Upper lobe of left lung (tissue), 6 donors: ENCODE results near the gene MAST4. TPM values are rescaled to one million over a fixed set of nuclear protein-coding genes. Genes with fewer than 3 reads are reported as not detected.

Source experiments
- ATAC-seq, 2 donors: fragments of 200-7000 bp; cut with Tn5 transposase; one replicate each; pipeline ENCODE4 v1.9.1; 2022; ENCODE audit warnings: mild to moderate bottlenecking in 2 of 2, moderate library complexity in 2 of 2; ENCODE audit not compliant: low FRiP score in 2 of 2
- DNase-seq, 2 donors: peaks; one replicate each; pipeline ENCODE4 v3.0.0-alpha.2; 2019 to 2020
- H3K27ac ChIP-seq, 4 donors: fragments of 200-600 bp; sonication (generic); one replicate each; pipeline ENCODE4 v1.5.1; 2016 to 2019
- H3K27me3 ChIP-seq, 4 donors: fragments of 200-600 bp; sonication (generic); one replicate each; pipeline ENCODE4 v1.5.1; 2017 to 2019
- H3K36me3 ChIP-seq, 4 donors: fragments of 200-600 bp; sonication (generic); one replicate each; pipeline ENCODE4 v1.5.1; 2016 to 2019
- H3K4me1 ChIP-seq, 4 donors: fragments of 200-600 bp; sonication (generic); one replicate each; pipeline ENCODE4 v1.5.1; 2018 to 2019
- H3K4me3 ChIP-seq, 4 donors: fragments of 200-600 bp; sonication (generic); one replicate each; pipeline ENCODE4 v1.5.1; 2017 to 2019; ENCODE audit warnings: mild to moderate bottlenecking in 2 of 4, moderate library complexity in 1 of 4
- H3K9me3 ChIP-seq, 4 donors: fragments of 200-600 bp; sonication (generic); one replicate each; pipeline ENCODE4 v1.5.1; 2018 to 2019
- EP300 ChIP-seq, 4 donors: sonication (generic); formaldehyde crosslinking; IDR thresholded peaks; one replicate each; pipeline ENCODE4 v1.5.1; 2017; ENCODE audit warnings: antibody characterized with exemption in 4 of 4, control low read depth in 2 of 4
- POLR2A ChIP-seq, 4 donors: fragments of 450-650 bp; IDR thresholded peaks; one replicate each; pipeline ENCODE4 v1.5.1; 2016 to 2017; ENCODE audit warnings: antibody characterized with exemption in 4 of 4, mild to moderate bottlenecking in 2 of 4
- POLR2AphosphoS5 ChIP-seq, 2 donors: sonication (generic); formaldehyde crosslinking; IDR thresholded peaks; one replicate each; pipeline ENCODE4 v1.5.1; 2017; ENCODE audit warnings: antibody characterized with exemption in 2 of 2
- WGBS, 2 donors: methylation state at CpG; one replicate each; pipeline ENCODE4 v1.1.5; 2017 to 2018; 5-methylcytosine and 5-hydroxymethylcytosine counted together
- total RNA-seq, 6 donors: library from RNA; depleted of rRNA in 4 of 6; stranded (reverse); fragments of >200 nt in 4 of 6; gene quantifications; one replicate each; pipeline versions ENCODE4 v1.1.0 to v1.2.1, GENCODE V29; 2016 to 2021
- TF ChIP-seq, protein P1 (sequence below), 6 experiments: fragments of 450-650 bp in 4 of 6; fragments of 200-600 bp in 2 of 6; sonication (generic) in 2 of 6; IDR thresholded peaks; one replicate each; pipeline ENCODE4 v1.5.1; 2016 to 2019; ENCODE audit warnings: antibody characterized with exemption in 6 of 6
- donor health status: DM: no; HTN: no; CAD: no; lungs with moderate emphysema.
- donor health status: DM: no; HTN: yes; CAD: no; lungs with severe emphysema.

The MAST4 gene
- total RNA-seq, 6 donors from 2014 or later = 44.8 to 229 (median 66.4) TPM

DNA sequence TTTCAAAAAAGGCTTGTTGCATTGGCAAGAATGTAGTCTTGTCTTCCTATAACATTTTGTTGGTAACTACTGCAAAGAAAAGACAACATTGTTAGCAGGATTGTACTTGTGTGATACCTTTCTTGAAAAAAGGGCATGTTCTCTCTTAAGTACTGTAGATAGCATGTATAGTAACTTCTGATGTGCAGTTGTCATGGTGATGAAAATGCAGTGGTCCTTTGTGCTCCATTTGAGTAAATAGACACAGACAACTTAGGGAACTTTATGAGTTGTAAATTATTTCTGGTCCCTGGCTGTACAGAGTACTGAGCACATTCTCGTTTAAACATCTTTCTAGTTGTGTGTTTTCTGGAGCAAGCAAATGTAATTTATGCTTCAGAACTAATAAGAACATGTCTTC lies 497.1 kb downstream of the MAST4 start:
- H3K4me1 ChIP-seq = peaks cover 25 to 45% (median 33%) of the 10 kb centered on the region in 4 donors
- TF ChIP-seq POLR2A (IDR thresholded peaks at IDR 0.05) = no peak
- no peak for TF ChIP-seq EP300 (IDR thresholded peaks at IDR 0.05)
- TF ChIP-seq POLR2AphosphoS5 (IDR thresholded peaks at IDR 0.05) = no peak
- H3K27ac ChIP-seq = peak overlapping the region in 1 of 4 donors; percentile 57
- ATAC-seq (no peak), DNase-seq (no peak)
- WGBS, 2 donors = 88 to 89% methylated on average over 1 of the region's 1 CpG
- no peaks in the 10 kb centered on the region for H3K27me3 ChIP-seq
- H3K36me3 ChIP-seq = peaks cover 0 to 11% (median 0%) of the 10 kb centered on the region in 4 donors
- no peak overlapping the region for H3K4me3 ChIP-seq
- no peaks in the 10 kb centered on the region for H3K9me3 ChIP-seq

DNA sequence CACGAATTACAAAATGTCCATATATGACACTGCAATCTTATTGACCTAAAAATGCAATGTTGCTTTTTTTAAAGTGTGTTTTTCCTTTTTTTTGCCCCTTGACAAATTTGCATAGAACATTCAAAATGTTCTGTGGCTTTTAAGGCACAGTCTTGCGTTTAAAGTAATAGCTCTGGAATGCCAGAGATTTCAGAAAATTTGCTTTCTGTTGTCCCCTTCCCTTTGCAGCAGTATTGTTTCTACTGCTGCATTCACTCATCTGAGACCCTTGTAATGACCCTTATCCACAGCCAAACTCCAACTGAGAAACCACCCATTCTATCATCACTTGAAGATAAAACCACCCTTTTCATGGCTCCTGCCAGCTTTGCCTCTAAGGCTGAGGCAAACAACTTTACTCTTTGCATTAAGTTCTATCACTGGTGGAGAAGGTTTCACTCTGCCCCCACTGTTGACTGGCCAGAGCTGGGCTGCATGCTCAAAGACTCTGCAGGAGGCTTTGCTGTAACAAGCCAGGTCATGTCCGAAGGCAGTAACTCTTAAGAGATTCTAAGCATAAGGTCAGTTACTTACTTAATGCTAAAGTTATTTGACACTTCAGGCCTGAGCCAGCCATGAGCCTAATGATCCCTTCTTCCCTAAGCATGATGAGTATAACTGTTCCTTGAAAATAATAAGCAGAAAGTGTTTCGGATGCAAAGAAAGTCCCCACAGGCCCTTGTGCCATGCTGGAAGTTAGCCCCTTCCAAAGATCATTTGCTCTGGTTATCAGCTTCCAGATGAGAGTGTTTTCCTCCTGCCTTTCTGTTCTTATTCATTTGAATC lies 498.5 kb downstream of the MAST4 start:
- WGBS, 2 donors = 70% methylated on average over 3 to 4 of the region's 4 CpGs
- TF ChIP-seq EP300 (IDR thresholded peaks at IDR 0.05) (no peak), POLR2A (IDR thresholded peaks at IDR 0.05) (no peak), POLR2AphosphoS5 (IDR thresholded peaks at IDR 0.05) (no peak)
- TF ChIP-seq, protein P1, sequence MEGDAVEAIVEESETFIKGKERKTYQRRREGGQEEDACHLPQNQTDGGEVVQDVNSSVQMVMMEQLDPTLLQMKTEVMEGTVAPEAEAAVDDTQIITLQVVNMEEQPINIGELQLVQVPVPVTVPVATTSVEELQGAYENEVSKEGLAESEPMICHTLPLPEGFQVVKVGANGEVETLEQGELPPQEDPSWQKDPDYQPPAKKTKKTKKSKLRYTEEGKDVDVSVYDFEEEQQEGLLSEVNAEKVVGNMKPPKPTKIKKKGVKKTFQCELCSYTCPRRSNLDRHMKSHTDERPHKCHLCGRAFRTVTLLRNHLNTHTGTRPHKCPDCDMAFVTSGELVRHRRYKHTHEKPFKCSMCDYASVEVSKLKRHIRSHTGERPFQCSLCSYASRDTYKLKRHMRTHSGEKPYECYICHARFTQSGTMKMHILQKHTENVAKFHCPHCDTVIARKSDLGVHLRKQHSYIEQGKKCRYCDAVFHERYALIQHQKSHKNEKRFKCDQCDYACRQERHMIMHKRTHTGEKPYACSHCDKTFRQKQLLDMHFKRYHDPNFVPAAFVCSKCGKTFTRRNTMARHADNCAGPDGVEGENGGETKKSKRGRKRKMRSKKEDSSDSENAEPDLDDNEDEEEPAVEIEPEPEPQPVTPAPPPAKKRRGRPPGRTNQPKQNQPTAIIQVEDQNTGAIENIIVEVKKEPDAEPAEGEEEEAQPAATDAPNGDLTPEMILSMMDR (IDR thresholded peaks at IDR 0.05) = no peak
- no peak overlapping the region for H3K4me3 ChIP-seq
- H3K36me3 ChIP-seq = peaks cover 0 to 11% (median 0%) of the 10 kb centered on the region in 4 donors
- H3K4me1 ChIP-seq = peaks cover 20 to 40% (median 31%) of the 10 kb centered on the region in 4 donors
- no peaks in the 10 kb centered on the region for H3K27me3 ChIP-seq
- H3K9me3 ChIP-seq = no peaks in the 10 kb centered on the region
- ATAC-seq (peak in 1 of 2 donors; percentile 68), DNase-seq (peak in 1 of 2 donors; percentile 31)
- H3K27ac ChIP-seq = peak overlapping the region; percentile 57 to 75 (median 66)

DNA sequence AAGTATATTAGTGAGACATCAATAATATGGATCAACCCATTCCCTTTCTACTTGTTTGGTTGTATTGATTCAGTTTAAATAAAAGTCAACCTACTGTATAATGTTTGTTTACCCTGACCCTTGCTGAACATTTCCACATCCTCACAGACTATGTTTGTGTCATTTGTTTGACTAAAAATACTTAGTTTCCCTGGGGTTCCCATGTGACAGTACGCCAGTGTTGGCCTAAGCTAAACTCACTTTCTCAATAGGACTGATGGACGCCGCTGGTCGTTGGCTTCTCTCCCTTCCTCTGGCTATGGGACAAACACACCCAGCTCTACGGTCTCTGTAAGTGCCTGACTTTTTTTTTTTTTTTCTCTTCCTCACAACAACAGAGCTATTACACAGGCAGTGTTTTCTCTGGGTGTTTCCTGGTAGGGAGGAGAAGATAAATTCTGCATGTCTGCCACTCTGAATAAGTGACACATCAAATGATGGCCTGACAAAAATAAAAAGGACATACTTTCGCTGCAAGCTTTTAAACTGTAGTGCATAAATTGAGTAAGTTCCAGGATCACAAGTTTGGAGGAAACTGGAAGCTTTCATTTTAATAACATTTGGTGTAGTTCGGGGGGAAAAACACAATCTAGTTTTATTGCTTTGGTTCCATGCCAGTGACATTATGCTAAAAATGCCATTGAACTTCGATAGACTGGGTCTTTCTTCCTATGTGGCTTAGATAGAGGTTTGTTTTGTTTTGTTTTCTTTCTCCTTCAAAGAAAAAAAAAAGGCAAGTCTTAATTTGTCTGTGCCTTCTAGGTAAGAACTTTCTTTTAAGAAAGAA lies 499.4 kb downstream of the MAST4 start:
- DNase-seq (peak in 1 of 2 donors; percentile 73), ATAC-seq (peak; percentile 85 to 93)
- no peaks in the 10 kb centered on the region for H3K9me3 ChIP-seq
- WGBS, 2 donors = 24 to 28% methylated on average over 8 of the region's 8 CpGs
- H3K4me1 ChIP-seq = peaks cover 20 to 38% (median 30%) of the 10 kb centered on the region in 4 donors
- H3K36me3 ChIP-seq = peaks cover 0 to 9% (median 0%) of the 10 kb centered on the region in 4 donors
- H3K27me3 ChIP-seq = no peaks in the 10 kb centered on the region
- H3K27ac ChIP-seq = peak overlapping the region; percentile 57 to 75 (median 66)
- TF ChIP-seq POLR2A (IDR thresholded peaks at IDR 0.05) (no peak), POLR2AphosphoS5 (IDR thresholded peaks at IDR 0.05) (peak in 1 of 2 donors; percentile 67), EP300 (IDR thresholded peaks at IDR 0.05) (no peak)
- TF ChIP-seq, protein P1 (IDR thresholded peaks at IDR 0.05) = no peak
- H3K4me3 ChIP-seq = peak overlapping the region in 1 of 4 donors; percentile 11

DNA sequence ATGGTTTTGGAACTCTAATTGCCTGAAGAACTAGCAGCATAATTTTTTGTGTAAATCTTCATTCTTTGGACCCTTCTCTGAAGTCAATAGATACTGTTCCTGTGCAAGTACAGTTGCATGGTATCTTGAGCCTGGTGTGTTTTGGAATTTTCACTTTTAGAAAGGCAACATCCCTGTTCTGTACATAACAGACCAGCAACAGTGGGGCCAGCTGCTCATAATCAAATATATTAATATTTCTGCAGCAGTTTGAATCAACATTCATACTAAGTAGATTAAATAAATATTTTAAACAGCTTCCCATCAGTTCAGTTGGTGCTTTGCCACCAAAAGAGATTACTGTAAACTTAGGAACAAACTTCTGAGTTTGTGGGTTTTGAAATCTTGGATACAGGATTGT lies 502.5 kb downstream of the MAST4 start:
- H3K27ac ChIP-seq = no peak overlapping the region
- peaks cover 0 to 28% (median 4%) of the 10 kb centered on the region in 4 donors for H3K36me3 ChIP-seq
- H3K4me3 ChIP-seq = no peak overlapping the region
- ATAC-seq (no peak), DNase-seq (no peak)
- TF ChIP-seq POLR2AphosphoS5 (IDR thresholded peaks at IDR 0.05) (no peak), POLR2A (IDR thresholded peaks at IDR 0.05) (no peak), EP300 (IDR thresholded peaks at IDR 0.05) (no peak)
- TF ChIP-seq, protein P1 (IDR thresholded peaks at IDR 0.05) = no peak
- H3K9me3 ChIP-seq = no peaks in the 10 kb centered on the region
- H3K4me1 ChIP-seq = peaks cover 20 to 29% (median 23%) of the 10 kb centered on the region in 4 donors
- H3K27me3 ChIP-seq = no peaks in the 10 kb centered on the region

DNA sequence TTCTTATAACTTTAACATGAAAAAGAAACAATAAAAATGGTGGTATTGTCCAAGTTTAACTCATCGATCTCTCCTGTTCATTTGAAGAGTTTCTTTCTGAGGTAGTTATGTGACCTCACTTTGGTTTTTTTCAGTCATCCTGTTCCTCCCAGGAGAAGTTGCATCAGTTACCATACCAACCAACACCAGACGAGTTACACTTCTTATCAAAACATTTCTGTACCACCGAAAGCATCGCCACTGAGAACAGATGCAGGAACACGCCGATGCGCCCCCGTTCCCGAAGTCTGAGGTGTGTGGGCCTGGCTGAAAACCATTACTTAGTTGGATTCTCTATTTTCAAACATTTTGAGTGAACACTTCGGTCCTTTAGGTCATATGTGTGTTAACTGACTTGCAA lies 504.1 kb downstream of the MAST4 start:
- Histone ChIP-seq H3K4me3 (no peak overlapping the region), H3K27me3 (no peaks in the 10 kb centered on the region), H3K27ac (no peak overlapping the region), H3K9me3 (no peaks in the 10 kb centered on the region), H3K4me1 (peaks cover 9 to 14% (median 11%) of the 10 kb centered on the region in 4 donors), H3K36me3 (peaks cover 0 to 42% (median 4%) of the 10 kb centered on the region in 4 donors)
- ATAC-seq (no peak), DNase-seq (peak in 1 of 2 donors; percentile 10)
- 90 to 92% methylated on average over 10 of the region's 10 CpGs for WGBS, 2 donors
- no peak for TF ChIP-seq POLR2A (IDR thresholded peaks at IDR 0.05)
- no peak for TF ChIP-seq EP300 (IDR thresholded peaks at IDR 0.05)
- no peak for TF ChIP-seq POLR2AphosphoS5 (IDR thresholded peaks at IDR 0.05)
- TF ChIP-seq, protein P1 (IDR thresholded peaks at IDR 0.05) = no peak
